Astrocyte (in vitro differentiated cells and primary cell): ENCODE results near the gene USP35. TPM values are rescaled to one million over a fixed set of nuclear protein-coding genes. Genes with fewer than 3 reads are reported as not detected.
A peak's percentile ranks its signal among the peaks of the same experiment; 100 is the strongest.

ENCODE experiments used
- DNase-seq: peaks from one replicate; pipeline ENCODE4 v3.0.0-alpha.2; 2010; ENCODE audit warnings: low read depth
- FAIRE-seq: peaks from 2 replicates; lab custom pipeline; 2011; peaks lifted over from hg19 to GRCh38; lab: Jason Lieb, UNC
- H2AFZ ChIP-seq: 2 replicates; pipeline ENCODE4 v1.6.0; 2012; ENCODE audit warnings: low read depth, low read length, inconsistent platforms
- H3K27ac ChIP-seq: 2 replicates; pipeline ENCODE4 v1.5.1; 2011; ENCODE audit warnings: low read depth, low read length, inconsistent platforms
- H3K27me3 ChIP-seq: 2 replicates; pipeline ENCODE4 v1.6.0; 2011; ENCODE audit warnings: low read length, inconsistent platforms; ENCODE audit not compliant: insufficient read depth
- H3K36me3 ChIP-seq: 2 replicates; pipeline ENCODE4 v1.5.1; 2011; ENCODE audit warnings: low read length, inconsistent platforms; ENCODE audit not compliant: insufficient read depth
- H3K4me1 ChIP-seq: 2 replicates; pipeline ENCODE4 v1.5.1; 2011; ENCODE audit warnings: low read length, inconsistent platforms; ENCODE audit not compliant: insufficient read depth
- H3K4me2 ChIP-seq: 2 replicates; pipeline ENCODE4 v1.6.0; 2012; ENCODE audit warnings: low read length, inconsistent platforms
- H3K4me3 ChIP-seq: 2 replicates; pipeline ENCODE4 v1.5.1; 2011; ENCODE audit warnings: low read depth, mild to moderate bottlenecking, low read length, inconsistent platforms; ENCODE audit not compliant: insufficient read depth
- H3K79me2 ChIP-seq: 2 replicates; pipeline ENCODE4 v1.6.0; 2012; ENCODE audit warnings: mild to moderate bottlenecking, low read length, inconsistent platforms; ENCODE audit not compliant: insufficient read depth
- H3K9ac ChIP-seq: 2 replicates; pipeline ENCODE4 v1.6.0; 2012; ENCODE audit warnings: mild to moderate bottlenecking, low read length, inconsistent platforms
- H3K9me3 ChIP-seq: 2 replicates; pipeline ENCODE4 v1.5.1; 2012; ENCODE audit warnings: low read depth, mild to moderate bottlenecking, low read length, inconsistent platforms; ENCODE audit not compliant: insufficient read depth
- H4K20me1 ChIP-seq: 2 replicates; pipeline ENCODE4 v1.6.0; 2012; ENCODE audit warnings: low read length, inconsistent platforms; ENCODE audit not compliant: insufficient read depth
- H3K27ac Mint-ChIP-seq: one replicate; pipeline ENCODE4 v1.8.0; 2021; ENCODE audit warnings: mild to moderate bottlenecking, mixed read lengths; ENCODE audit not compliant: unreplicated experiment
- H3K27me3 Mint-ChIP-seq: one replicate; pipeline ENCODE4 v1.8.0; 2021; ENCODE audit warnings: low read depth, mixed read lengths; ENCODE audit not compliant: unreplicated experiment
- H3K36me3 Mint-ChIP-seq: one replicate; pipeline ENCODE4 v1.8.0; 2021; ENCODE audit warnings: low read depth, mixed read lengths; ENCODE audit not compliant: unreplicated experiment
- H3K4me1 Mint-ChIP-seq: one replicate; pipeline ENCODE4 v1.8.0; 2021; ENCODE audit warnings: low read depth, mixed read lengths; ENCODE audit not compliant: unreplicated experiment
- H3K4me3 Mint-ChIP-seq: one replicate; pipeline ENCODE4 v1.8.0; 2021; ENCODE audit warnings: mild to moderate bottlenecking, moderate library complexity, mixed read lengths; ENCODE audit not compliant: unreplicated experiment
- H3K9me3 Mint-ChIP-seq: one replicate; pipeline ENCODE4 v1.8.0; 2021; ENCODE audit warnings: mild to moderate bottlenecking, mixed read lengths; ENCODE audit not compliant: unreplicated experiment
- CTCF ChIP-seq: IDR thresholded peaks from 2 replicates; pipeline ENCODE4 v1.5.1; 2011; ENCODE audit warnings: low read depth, mild to moderate bottlenecking, inconsistent platforms, low read length, moderate library complexity; ENCODE audit not compliant: insufficient read depth
- EZH2 ChIP-seq: IDR thresholded peaks from 2 replicates; pipeline ENCODE4 v1.6.1; 2012; ENCODE audit warnings: mild to moderate bottlenecking, low read length, inconsistent platforms; ENCODE audit not compliant: insufficient read depth
- total RNA-seq: library from RNA; stranded (reverse); gene quantifications from 2 replicates; pipeline ENCODE4 v1.2.1, GENCODE V29; 2021

The USP35 gene
- total RNA-seq, 1 donor from 2014 or later: 16.2 TPM

DNA sequence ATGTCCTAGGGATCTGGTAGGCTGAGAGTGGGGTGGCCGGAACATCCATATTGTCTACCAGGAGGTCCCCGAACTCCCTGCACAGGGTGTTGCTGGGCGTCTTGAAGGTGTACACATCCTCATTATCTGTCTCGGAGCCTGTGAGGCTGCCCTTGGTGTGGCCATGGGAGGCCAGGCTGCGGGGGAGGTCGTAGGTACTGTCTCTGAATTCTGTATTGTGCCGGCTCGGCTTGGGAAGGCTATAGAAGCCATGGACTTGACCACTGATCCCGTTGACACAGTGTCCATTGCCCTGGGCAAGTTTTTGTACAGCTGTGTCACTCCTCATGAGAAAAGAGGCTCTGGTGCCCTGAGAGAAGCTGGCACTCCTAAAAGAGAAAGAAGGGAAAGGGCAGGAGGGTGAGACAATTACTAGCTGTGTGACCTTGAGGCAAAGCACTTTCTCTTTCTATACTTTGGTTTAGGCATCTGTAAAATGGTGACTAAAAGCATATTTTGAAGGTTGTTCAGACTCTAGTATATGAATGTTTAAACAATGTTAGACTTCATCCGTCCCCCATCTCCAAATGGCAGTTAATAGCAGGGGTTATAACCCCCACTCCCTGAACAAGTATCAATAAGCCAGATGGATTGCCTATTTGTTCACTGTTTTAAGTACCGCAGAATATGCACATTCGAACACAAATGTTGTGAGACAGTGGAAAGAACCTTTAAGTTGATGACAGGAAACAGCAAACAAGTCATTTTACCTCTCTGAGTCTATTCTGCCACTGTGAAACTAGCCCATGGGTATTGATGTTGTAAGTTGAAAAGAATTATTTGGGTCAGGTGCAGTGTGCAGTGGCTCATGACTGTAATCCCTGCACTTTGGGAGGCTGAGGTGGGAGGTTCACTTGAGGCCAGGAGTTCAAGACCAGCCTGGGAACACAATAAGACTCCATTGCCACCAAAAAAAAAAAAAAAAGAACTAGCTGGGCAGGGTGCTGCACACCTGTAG lies 38.3 kb downstream of the USP35 start:
- Histone ChIP-seq H3K27me3 (no peaks in the 10 kb centered on the region), H3K9ac (no peak overlapping the region), H4K20me1 (peaks cover 10% of the 10 kb centered on the region), H3K36me3 (peaks cover 3% of the 10 kb centered on the region), H2AFZ (no peak overlapping the region), H3K79me2 (no peaks in the 10 kb centered on the region), H3K4me2 (no peak overlapping the region), H3K4me1 (no peaks in the 10 kb centered on the region), H3K4me3 (no peak overlapping the region), H3K27ac (no peak overlapping the region), H3K9me3 (no peaks in the 10 kb centered on the region)
- peaks cover 11% of the 10 kb centered on the region for H3K36me3 Mint-ChIP-seq
- no peak overlapping the region for H3K27ac Mint-ChIP-seq
- FAIRE-seq (no peak), DNase-seq (no peak)
- H3K9me3 Mint-ChIP-seq: no peaks in the 10 kb centered on the region
- TF ChIP-seq EZH2 (no peak), CTCF (no peak)
- H3K4me3 Mint-ChIP-seq: no peak overlapping the region
- peaks cover 4% of the 10 kb centered on the region for H3K4me1 Mint-ChIP-seq
- H3K27me3 Mint-ChIP-seq: no peaks in the 10 kb centered on the region

GRCh38 chr11:78227921-78228320 lies 39.2 kb downstream of the USP35 start:
- Histone ChIP-seq H3K27me3 (no peaks in the 10 kb centered on the region), H3K4me1 (no peaks in the 10 kb centered on the region), H3K79me2 (no peaks in the 10 kb centered on the region), H3K4me2 (no peak overlapping the region), H3K27ac (no peak overlapping the region), H3K36me3 (peaks cover 3% of the 10 kb centered on the region), H3K9ac (no peak overlapping the region), H2AFZ (no peak overlapping the region), H3K9me3 (no peaks in the 10 kb centered on the region), H3K4me3 (no peak overlapping the region), H4K20me1 (peaks cover 13% of the 10 kb centered on the region)
- H3K4me1 Mint-ChIP-seq: peaks cover 10% of the 10 kb centered on the region
- FAIRE-seq (no peak), DNase-seq (no peak)
- no peaks in the 10 kb centered on the region for H3K27me3 Mint-ChIP-seq
- no peak overlapping the region for H3K4me3 Mint-ChIP-seq
- H3K9me3 Mint-ChIP-seq: no peaks in the 10 kb centered on the region
- H3K27ac Mint-ChIP-seq: no peak overlapping the region
- TF ChIP-seq EZH2: no peak
- TF ChIP-seq CTCF: no peak
- H3K36me3 Mint-ChIP-seq: peaks cover 11% of the 10 kb centered on the region

DNA sequence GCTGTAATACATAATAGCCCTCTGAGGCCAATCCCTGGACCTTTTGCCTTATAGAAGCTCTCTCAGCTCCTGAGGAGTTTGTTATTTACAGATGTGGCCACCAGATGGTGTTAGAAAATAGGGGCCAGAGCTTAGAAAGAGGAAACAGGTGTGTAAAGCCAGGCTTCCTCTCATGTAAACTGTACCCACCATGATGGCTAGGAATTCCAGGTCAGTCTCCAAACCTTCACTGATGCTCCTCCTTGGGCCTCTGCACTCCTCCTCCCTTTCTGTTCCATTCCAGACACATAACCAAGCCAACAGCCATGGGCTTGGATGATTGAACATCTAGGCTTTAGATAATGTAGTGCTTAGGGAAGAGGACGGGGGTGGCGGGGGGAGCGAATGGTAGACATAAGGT lies 39.7 kb downstream of the USP35 start:
- H3K27ac ChIP-seq: no peak overlapping the region

More for the DNA sequence above, 39.7 kb downstream of the USP35 start:
- DNase-seq (peak; percentile 11), FAIRE-seq (no peak)
- Histone ChIP-seq H3K36me3 (peaks cover 3% of the 10 kb centered on the region), H3K9me3 (no peaks in the 10 kb centered on the region), H3K4me1 (no peaks in the 10 kb centered on the region), H3K27me3 (no peaks in the 10 kb centered on the region), H3K9ac (no peak overlapping the region), H2AFZ (no peak overlapping the region), H4K20me1 (peaks cover 13% of the 10 kb centered on the region), H3K79me2 (no peaks in the 10 kb centered on the region), H3K4me2 (no peak overlapping the region), H3K4me3 (no peak overlapping the region)
- Mint-ChIP-seq H3K4me1 (peaks cover 12% of the 10 kb centered on the region), H3K27me3 (no peaks in the 10 kb centered on the region), H3K36me3 (peaks cover 10% of the 10 kb centered on the region), H3K4me3 (no peak overlapping the region), H3K9me3 (no peaks in the 10 kb centered on the region), H3K27ac (no peak overlapping the region)
- TF ChIP-seq EZH2 (no peak), CTCF (peak; percentile 53)
